Measurements from ENCODE around the gene AQP12B.

GRCh38 chr2:240711296-240711695, 28.6 kb upstream of the AQP12B start:
- no peak for TF ChIP-seq CTCF (conservative IDR thresholded peaks at IDR 0.05)
- no peak for TF ChIP-seq ZFX (IDR thresholded peaks at IDR 0.05)
